ENCODE results near the gene CRLF1. TPM values are rescaled to one million over a fixed set of nuclear protein-coding genes. Genes with fewer than 3 reads are reported as not detected.
A peak's percentile ranks its signal among the peaks of the same experiment; 100 is the strongest.

Gene CRLF1
- total RNA-seq, 1 experiment from 2014 or later = 21.3 TPM

DNA sequence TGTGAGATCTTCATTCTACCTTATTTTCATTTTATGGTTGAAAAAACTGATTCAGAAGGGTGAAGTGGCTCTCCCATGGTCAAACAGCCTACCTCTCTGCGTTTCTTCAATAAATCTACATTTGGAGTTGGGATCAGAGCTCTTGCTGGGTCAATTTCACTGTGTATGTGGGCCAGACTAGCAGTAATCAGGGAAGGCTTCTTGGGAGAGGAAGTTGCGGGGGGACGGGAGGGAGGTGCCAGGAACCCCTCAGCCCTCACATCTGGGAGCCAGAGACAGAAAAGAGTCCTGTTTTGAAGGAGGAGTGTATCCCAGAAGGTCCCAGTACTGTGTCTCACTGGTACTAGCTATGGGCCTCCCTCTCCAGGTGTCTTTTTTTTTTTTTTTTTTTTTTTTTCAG, 48.0 kb downstream of the CRLF1 start:
- Histone ChIP-seq H3K27me3 (replicated peaks) (no peaks in the 10 kb centered on the region), H3K4me1 (replicated peaks) (peaks cover 4% of the 10 kb centered on the region; the same call in 1 of the 2 replicates), H3K27ac (no peak overlapping the region), H3K4me3 (peak overlapping the region; percentile 62), H3K36me3 (peaks cover 32% of the 10 kb centered on the region), H3K9me3 (replicated peaks) (no peaks in the 10 kb centered on the region)
- no peak for DNase-seq (ENCODE audit: low read depth in 1 of 2, low spot score in 2 of 2)

DNA sequence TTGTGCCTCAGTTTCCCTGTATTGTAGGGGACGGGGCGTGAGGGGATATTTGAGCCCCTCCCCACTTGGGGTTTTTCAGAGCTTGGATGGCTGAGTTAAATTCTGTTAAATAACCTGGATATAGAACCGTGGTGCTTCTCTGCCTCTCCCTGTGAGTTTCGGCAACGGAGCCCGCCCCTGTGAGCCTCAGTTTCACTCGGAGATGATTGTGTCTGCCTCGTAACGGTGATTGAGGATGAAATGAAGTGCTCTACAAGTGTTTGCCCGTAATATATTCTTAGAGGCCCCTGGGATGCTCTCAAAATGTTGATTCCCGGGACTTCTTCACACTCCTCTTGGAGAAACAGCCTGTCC, 48.4 kb downstream of the CRLF1 start:
- no peaks in the 10 kb centered on the region for H3K27me3 ChIP-seq (replicated peaks)
- no peaks in the 10 kb centered on the region for H3K9me3 ChIP-seq (replicated peaks)
- no peak for DNase-seq (ENCODE audit: low read depth in 1 of 2, low spot score in 2 of 2)
- peak overlapping the region; percentile 24 for H3K27ac ChIP-seq
- H3K4me3 ChIP-seq = peak overlapping the region; percentile 62
- peaks cover 4% of the 10 kb centered on the region; the same call in 1 of the 2 replicates for H3K4me1 ChIP-seq (replicated peaks)
- H3K36me3 ChIP-seq = peaks cover 29% of the 10 kb centered on the region

DNA sequence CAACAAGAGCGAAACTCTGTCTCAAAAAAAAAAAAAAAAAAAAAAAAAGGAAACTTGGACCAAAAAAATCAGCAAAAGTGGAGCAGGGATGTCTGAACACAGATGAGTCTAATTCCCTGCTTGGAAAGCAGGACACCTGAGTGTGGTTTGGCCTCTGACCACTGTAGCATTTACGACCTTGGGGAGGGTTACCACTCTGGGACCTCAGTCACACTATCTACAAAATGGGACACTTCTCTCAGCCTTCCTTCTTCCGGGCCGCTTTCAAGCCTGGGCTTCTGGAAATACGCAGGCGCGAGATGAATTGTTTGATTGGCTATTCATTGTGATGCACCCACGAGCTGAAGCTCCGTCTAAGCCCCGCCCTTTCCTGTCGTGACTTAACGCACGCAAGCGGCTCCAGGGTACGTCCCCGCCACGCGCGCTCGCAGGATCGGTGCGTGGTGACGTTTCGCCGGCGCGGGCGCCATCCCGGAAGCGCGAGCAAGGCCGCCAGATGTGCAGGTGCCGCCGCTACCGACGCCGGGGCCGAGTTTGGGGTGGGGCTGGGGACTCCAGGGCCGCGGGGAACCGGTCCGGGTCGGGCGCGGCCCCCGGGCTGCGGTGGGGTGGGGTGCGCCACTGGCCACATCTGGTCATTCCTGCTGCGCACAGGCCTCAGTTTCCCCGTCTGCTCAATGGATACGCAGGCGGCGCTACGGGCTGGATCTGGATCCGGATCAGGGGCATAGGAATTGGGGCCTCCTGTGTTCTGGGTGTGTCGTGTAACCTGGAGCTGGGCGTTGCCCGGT, 49.0 kb downstream of the CRLF1 start, which contains the start of gene KXD1:
Gene KXD1 (plus strand): TSS at position 460 of the 791 bp plus-strand sequence. CDS start 4,187 bp downstream, outside the sequence.
- H3K9me3 ChIP-seq (replicated peaks) = no peaks in the 10 kb centered on the region
- peaks cover 23% of the 10 kb centered on the region for H3K36me3 ChIP-seq
- peak within 1 kb of the TSS; percentile 24 for H3K27ac ChIP-seq
- peak within 1 kb of the TSS; percentile 62 for H3K4me3 ChIP-seq
- H3K27me3 ChIP-seq (replicated peaks) = no peaks in the 10 kb centered on the region
- peaks cover 4% of the 10 kb centered on the region; the same call in 1 of the 2 replicates for H3K4me1 ChIP-seq (replicated peaks)
- DNase-seq (ENCODE audit: low read depth in 1 of 2, low spot score in 2 of 2) = peak; percentile 85 to 99

DNA sequence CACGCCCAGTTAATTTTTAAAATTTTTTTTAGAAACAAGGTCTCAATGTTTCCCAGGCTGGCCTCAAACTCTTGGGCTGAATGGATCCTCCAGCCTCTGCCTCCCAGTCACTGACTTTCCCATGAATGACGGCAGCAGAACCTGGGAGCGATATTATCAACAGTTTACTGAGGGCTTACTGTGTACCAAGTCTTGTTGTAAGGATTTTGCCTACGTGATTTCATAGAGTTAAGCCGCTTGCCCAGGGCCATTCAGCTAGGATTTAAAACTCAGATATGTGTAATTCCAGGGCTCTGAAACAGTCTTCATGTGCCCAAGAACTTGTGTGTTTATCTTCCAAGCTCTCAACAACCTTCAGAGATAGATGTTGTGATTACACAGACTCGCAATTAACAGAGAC, 55.0 kb downstream of the CRLF1 start:
- H3K9me3 ChIP-seq (replicated peaks) = no peaks in the 10 kb centered on the region
- no peak overlapping the region for H3K4me3 ChIP-seq
- no peak for DNase-seq (ENCODE audit: low read depth in 1 of 2, low spot score in 2 of 2)
- H3K27me3 ChIP-seq (replicated peaks) = no peaks in the 10 kb centered on the region
- H3K4me1 ChIP-seq (replicated peaks) = no peaks in the 10 kb centered on the region
- no peaks in the 10 kb centered on the region for H3K36me3 ChIP-seq
- H3K27ac ChIP-seq = no peak overlapping the region

DNA sequence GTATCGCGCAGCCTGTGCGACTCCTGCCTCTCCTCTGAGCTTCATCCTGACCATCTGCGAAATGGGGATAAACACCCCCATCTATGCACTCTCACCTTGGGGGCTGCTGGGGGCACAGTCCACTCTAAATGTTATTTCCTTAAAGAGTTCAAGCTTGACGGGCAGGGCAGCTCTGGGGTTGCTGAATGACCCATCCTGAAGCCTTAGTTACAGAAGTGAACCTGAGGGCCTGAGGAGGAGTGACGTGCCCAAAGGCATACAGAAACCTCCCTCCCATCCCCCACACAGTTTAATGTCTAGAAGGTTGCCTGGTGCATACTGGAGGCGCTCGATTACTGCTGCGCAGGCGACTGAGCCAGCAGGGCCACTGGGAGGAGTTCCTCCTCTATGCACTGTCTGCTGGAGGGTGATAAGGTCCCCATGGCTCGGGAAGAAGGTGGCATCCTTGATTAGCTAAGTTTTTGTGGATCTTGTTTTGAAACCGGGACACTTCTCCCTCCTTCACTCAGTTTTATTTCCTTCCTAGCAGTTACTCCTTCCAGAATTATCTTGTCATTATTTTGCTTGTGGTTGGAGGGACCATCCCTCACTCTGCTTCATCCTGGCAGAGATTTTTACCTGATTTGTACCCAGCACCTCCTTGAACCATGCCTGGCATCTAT, 62.7 kb downstream of the CRLF1 start:
- DNase-seq (ENCODE audit: low read depth in 1 of 2, low spot score in 2 of 2) = peak in 1 of 2 experiments; percentile 33
- H3K9me3 ChIP-seq (replicated peaks) = no peaks in the 10 kb centered on the region
- H3K36me3 ChIP-seq = peaks cover 27% of the 10 kb centered on the region
- peak overlapping the region; percentile 47 for H3K4me3 ChIP-seq
- H3K27ac ChIP-seq = no peak overlapping the region
- H3K4me1 ChIP-seq (replicated peaks) = peaks cover 10% of the 10 kb centered on the region
- H3K27me3 ChIP-seq (replicated peaks) = no peaks in the 10 kb centered on the region

Other genes with a start within 250 kb of the CRLF1 start
- gene GDF15, start 220.6 kb downstream of the CRLF1 start, total RNA-seq (2014; rRNA removed; shearing (Covaris generic)) = 12.4 and 21.9 TPM in 2 replicates
- not detected in 2 replicates for gene LRRC25, start 209.2 kb downstream of the CRLF1 start, total RNA-seq (2014; rRNA removed; shearing (Covaris generic))
- 18.9 and 43.4 TPM in 2 replicates for gene SSBP4, start 187.4 kb downstream of the CRLF1 start, total RNA-seq (2014; rRNA removed; shearing (Covaris generic))
- gene ISYNA1, start 168.7 kb downstream of the CRLF1 start, total RNA-seq (2014; rRNA removed; shearing (Covaris generic)) = 2.0 and 5.4 TPM in 2 replicates
- gene ELL, start 84.7 kb downstream of the CRLF1 start, total RNA-seq (2014; rRNA removed; shearing (Covaris generic)) = 14.3 and 14.8 TPM in 2 replicates
- 212 and 288 TPM in 2 replicates for gene FKBP8, start 63.2 kb downstream of the CRLF1 start, total RNA-seq (2014; rRNA removed; shearing (Covaris generic))
- 88.0 and 89.8 TPM in 2 replicates for gene KXD1, start 48.9 kb downstream of the CRLF1 start, total RNA-seq (2014; rRNA removed; shearing (Covaris generic))
- gene UBA52, start 34.9 kb downstream of the CRLF1 start, total RNA-seq (2014; rRNA removed; shearing (Covaris generic)) = 745 and 1,061 TPM in 2 replicates
- gene REX1BD, start 18.0 kb downstream of the CRLF1 start, total RNA-seq (2014; rRNA removed; shearing (Covaris generic)) = 84.0 and 198 TPM in 2 replicates
- not detected in 2 replicates for gene TMEM59L, start 6.1 kb upstream of the CRLF1 start, total RNA-seq (2014; rRNA removed; shearing (Covaris generic))
- 3.3 and 5.8 TPM in 2 replicates for gene KLHL26, start 30.2 kb upstream of the CRLF1 start, total RNA-seq (2014; rRNA removed; shearing (Covaris generic))
- gene CRTC1, start 76.9 kb upstream of the CRLF1 start, total RNA-seq (2014; rRNA removed; shearing (Covaris generic)) = 1.3 and 2.5 TPM in 2 replicates
- gene COMP, start 184.5 kb upstream of the CRLF1 start, total RNA-seq (2014; rRNA removed; shearing (Covaris generic)) = not detected in 2 replicates
- 47.6 and 68.1 TPM in 2 replicates for gene UPF1, start 225.2 kb upstream of the CRLF1 start, total RNA-seq (2014; rRNA removed; shearing (Covaris generic))

All from SJSA1 (cell line).